Neural progenitor cell (in vitro differentiated cells): ENCODE results near the gene CRBN. TPM values are rescaled to one million over a fixed set of nuclear protein-coding genes. Genes with fewer than 3 reads are reported as not detected.

Source experiments
- DNase-seq: peaks from one replicate; pipeline ENCODE4 v3.0.0-alpha.2; 2016; ENCODE audit warnings: low spot score
- H2AFZ ChIP-seq: fragments of 200-600 bp; sonication (generic); replicated peaks from 2 replicates; pipeline ENCODE4 v1.6.1; 2016; ENCODE audit warnings: antibody characterized with exemption
- H3F3A ChIP-seq: fragments of 200-600 bp; sonication (generic); 2 replicates; pipeline ENCODE4 v1.6.1; 2016; ENCODE audit warnings: antibody characterized with exemption, low read depth
- H3K27ac ChIP-seq: fragments of 200-600 bp; sonication (generic); 2 replicates; pipeline ENCODE4 v1.5.1; 2016; ENCODE audit warnings: mild to moderate bottlenecking
- H3K27me3 ChIP-seq: fragments of 200-600 bp; sonication (generic); 2 replicates; pipeline ENCODE4 v1.6.1; 2016; ENCODE audit warnings: mild to moderate bottlenecking, moderate library complexity
- H3K36me3 ChIP-seq: fragments of 200-600 bp; sonication (generic); 2 replicates; pipeline ENCODE4 v1.5.1; 2016
- H3K4me1 ChIP-seq: fragments of 200-600 bp; sonication (generic); 2 replicates; pipeline ENCODE4 v1.6.1; 2016; ENCODE audit warnings: mixed run types
- H3K4me2 ChIP-seq: fragments of 200-600 bp; sonication (generic); 2 replicates; pipeline ENCODE4 v1.6.1; 2016
- H3K4me3 ChIP-seq: fragments of 200-600 bp; sonication (generic); 2 replicates; pipeline ENCODE4 v1.5.1; 2016
- H3K79me2 ChIP-seq: fragments of 200-600 bp; sonication (generic); 2 replicates; pipeline ENCODE4 v1.6.1; 2016; ENCODE audit warnings: low read depth
- H3K9ac ChIP-seq: fragments of 200-600 bp; sonication (generic); 2 replicates; pipeline ENCODE4 v1.6.1; 2016
- H3K9me3 ChIP-seq: fragments of 200-600 bp; sonication (generic); 2 replicates; pipeline ENCODE4 v1.5.1; 2016; ENCODE audit warnings: low read depth
- H4K20me1 ChIP-seq: fragments of 200-600 bp; sonication (generic); 2 replicates; pipeline ENCODE4 v1.6.1; 2016; ENCODE audit warnings: low read depth
- H3K27ac Mint-ChIP-seq: 3 replicates; pipeline ENCODE4 v1.8.0; 2021; ENCODE audit warnings: mixed read lengths
- H3K27me3 Mint-ChIP-seq: 2 replicates; pipeline ENCODE4 v1.8.0; 2022; ENCODE audit warnings: low read depth, mild to moderate bottlenecking, inconsistent platforms, moderate library complexity, mixed read lengths; ENCODE audit not compliant: insufficient read depth
- H3K36me3 Mint-ChIP-seq: 3 replicates; pipeline ENCODE4 v1.8.0; 2021; ENCODE audit warnings: mixed read lengths
- H3K4me1 Mint-ChIP-seq: 3 replicates; pipeline ENCODE4 v1.8.0; 2021; ENCODE audit warnings: mixed read lengths
- H3K4me3 Mint-ChIP-seq: 3 replicates; pipeline ENCODE4 v1.8.0; 2021; ENCODE audit warnings: mild to moderate bottlenecking, moderate library complexity, mixed read lengths
- H3K9me3 Mint-ChIP-seq: 3 replicates; pipeline ENCODE4 v1.8.0; 2020; ENCODE audit warnings: mixed read lengths
- EZH2 ChIP-seq: fragments of 200-600 bp; sonication (generic); IDR thresholded peaks from 2 replicates; pipeline ENCODE4 v1.6.1; 2017; ENCODE audit warnings: antibody characterized with exemption, mild to moderate bottlenecking, moderate library complexity
- EZH2phosphoT487 ChIP-seq: fragments of 200-600 bp; sonication (generic); IDR thresholded peaks from 2 replicates; pipeline ENCODE4 v1.6.1; 2017; ENCODE audit warnings: antibody characterized with exemption
- total RNA-seq: library from RNA; depleted of rRNA; stranded (reverse); fragments of >200 nt; gene quantifications from 2 replicates; pipeline ENCODE4 v1.2.3, GENCODE V29; 2015; ENCODE audit warnings: low replicate concordance
- TF ChIP-seq, protein P1 (sequence below): fragments of 200-600 bp; sonication (generic); IDR thresholded peaks from 2 replicates; pipeline ENCODE4 v1.5.1; 2017; ENCODE audit warnings: antibody characterized with exemption, mild to moderate bottlenecking

Gene CRBN
- total RNA-seq, 1 donor from 2014 or later = 78.0 TPM

DNA sequence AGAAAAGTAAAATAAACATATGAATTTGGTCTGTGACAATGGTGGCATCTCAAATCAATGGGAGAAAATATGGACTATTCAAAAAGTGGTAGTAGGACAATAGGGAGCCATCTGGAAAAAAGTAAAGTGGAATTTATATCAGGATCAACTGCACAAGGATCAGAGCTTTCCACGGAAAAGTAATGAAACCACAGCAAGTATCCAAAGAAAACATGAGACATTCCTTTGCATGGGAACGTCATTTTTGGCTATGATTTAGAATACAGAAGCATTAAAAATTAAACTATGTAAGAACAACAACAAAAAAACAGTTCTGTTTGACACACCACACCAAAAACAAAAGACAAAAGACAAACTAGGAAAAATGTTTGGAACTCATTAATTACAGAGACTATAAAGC, 18.7 kb downstream of the CRBN start:
- H3K27ac Mint-ChIP-seq = no peak overlapping the region
- Histone ChIP-seq H2AFZ (no peak overlapping the region), H3K27ac (no peak overlapping the region), H3K27me3 (no peaks in the 10 kb centered on the region), H3K4me1 (no peaks in the 10 kb centered on the region), H3K79me2 (no peaks in the 10 kb centered on the region), H3K4me3 (no peak overlapping the region), H3K9me3 (no peaks in the 10 kb centered on the region), H3K4me2 (no peak overlapping the region), H4K20me1 (no peaks in the 10 kb centered on the region), H3F3A (peaks cover 3% of the 10 kb centered on the region), H3K9ac (no peak overlapping the region), H3K36me3 (peaks cover 23% of the 10 kb centered on the region)
- DNase-seq = no peak
- H3K9me3 Mint-ChIP-seq = no peaks in the 10 kb centered on the region
- TF ChIP-seq, protein P1, sequence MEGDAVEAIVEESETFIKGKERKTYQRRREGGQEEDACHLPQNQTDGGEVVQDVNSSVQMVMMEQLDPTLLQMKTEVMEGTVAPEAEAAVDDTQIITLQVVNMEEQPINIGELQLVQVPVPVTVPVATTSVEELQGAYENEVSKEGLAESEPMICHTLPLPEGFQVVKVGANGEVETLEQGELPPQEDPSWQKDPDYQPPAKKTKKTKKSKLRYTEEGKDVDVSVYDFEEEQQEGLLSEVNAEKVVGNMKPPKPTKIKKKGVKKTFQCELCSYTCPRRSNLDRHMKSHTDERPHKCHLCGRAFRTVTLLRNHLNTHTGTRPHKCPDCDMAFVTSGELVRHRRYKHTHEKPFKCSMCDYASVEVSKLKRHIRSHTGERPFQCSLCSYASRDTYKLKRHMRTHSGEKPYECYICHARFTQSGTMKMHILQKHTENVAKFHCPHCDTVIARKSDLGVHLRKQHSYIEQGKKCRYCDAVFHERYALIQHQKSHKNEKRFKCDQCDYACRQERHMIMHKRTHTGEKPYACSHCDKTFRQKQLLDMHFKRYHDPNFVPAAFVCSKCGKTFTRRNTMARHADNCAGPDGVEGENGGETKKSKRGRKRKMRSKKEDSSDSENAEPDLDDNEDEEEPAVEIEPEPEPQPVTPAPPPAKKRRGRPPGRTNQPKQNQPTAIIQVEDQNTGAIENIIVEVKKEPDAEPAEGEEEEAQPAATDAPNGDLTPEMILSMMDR = no peak
- TF ChIP-seq EZH2 (no peak), EZH2phosphoT487 (no peak)
- H3K36me3 Mint-ChIP-seq = peaks cover 26% of the 10 kb centered on the region
- H3K4me1 Mint-ChIP-seq = no peaks in the 10 kb centered on the region
- H3K4me3 Mint-ChIP-seq = no peak overlapping the region
- H3K27me3 Mint-ChIP-seq = no peaks in the 10 kb centered on the region

DNA sequence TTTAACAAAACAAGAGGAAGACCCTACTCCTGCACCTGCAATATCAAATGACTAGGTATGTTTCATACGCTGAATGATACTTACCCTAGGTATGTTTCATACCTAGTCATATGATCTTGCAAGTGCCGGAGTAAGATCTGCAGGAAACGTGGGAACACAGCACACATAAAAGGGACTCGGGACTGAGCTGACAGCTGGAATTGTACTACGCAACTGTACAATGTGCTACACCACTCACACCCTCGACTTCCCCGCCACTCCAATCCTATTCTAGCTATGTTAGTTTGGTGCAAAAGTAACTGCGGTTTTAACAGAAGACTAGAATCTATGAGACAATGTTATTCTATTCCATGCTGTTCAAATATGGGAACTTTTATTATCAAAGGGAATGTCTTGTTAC, 22.0 kb downstream of the CRBN start:
- Histone ChIP-seq H3K9me3 (no peaks in the 10 kb centered on the region), H3K36me3 (peaks cover 25% of the 10 kb centered on the region), H3K4me3 (no peak overlapping the region), H3K4me1 (no peaks in the 10 kb centered on the region), H3K27ac (no peak overlapping the region), H3F3A (peaks cover 3% of the 10 kb centered on the region), H3K9ac (no peak overlapping the region), H3K79me2 (no peaks in the 10 kb centered on the region), H4K20me1 (no peaks in the 10 kb centered on the region), H3K27me3 (no peaks in the 10 kb centered on the region), H2AFZ (no peak overlapping the region), H3K4me2 (no peak overlapping the region)
- TF ChIP-seq EZH2phosphoT487 (no peak), EZH2 (no peak)
- TF ChIP-seq, protein P1 = no peak
- Mint-ChIP-seq H3K4me3 (no peak overlapping the region), H3K9me3 (no peaks in the 10 kb centered on the region), H3K36me3 (peaks cover 7% of the 10 kb centered on the region), H3K27ac (no peak overlapping the region), H3K4me1 (no peaks in the 10 kb centered on the region), H3K27me3 (no peaks in the 10 kb centered on the region)
- DNase-seq = no peak

DNA sequence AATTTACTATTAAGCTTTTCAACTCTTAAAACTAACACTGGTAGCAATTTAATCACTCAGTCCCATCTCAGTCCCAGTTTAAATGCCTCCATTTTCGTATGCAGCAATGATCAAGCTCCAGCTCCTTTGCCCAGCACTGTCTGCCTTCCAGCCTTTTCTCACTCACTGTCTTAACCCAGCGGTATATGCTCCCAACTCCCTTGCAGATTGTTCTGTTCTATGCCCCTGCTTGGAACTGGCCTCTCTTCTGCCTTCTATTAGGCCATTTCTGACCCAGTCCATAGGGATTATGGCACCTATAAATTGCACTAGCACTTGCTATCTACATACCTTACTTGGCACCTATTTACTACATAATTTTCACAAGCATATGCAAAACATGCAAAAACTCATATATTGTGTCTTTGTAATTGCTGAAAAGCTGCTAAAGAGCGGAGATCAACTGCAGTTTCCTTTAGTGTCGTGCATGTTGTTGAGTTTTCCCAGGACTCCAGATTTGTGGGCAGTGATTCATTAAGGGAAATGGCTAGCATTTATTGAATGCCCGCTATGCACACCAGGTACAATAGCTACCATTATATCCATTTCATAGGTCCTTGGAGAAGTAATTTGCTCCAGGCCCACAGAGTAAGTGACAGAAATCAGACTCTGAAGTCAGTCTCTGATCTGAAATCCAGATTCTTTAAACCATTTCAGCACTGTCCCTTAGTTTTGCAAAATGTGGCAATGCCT, 24.4 kb downstream of the CRBN start:
- H3K9ac ChIP-seq = no peak overlapping the region
- Mint-ChIP-seq H3K36me3 (peaks cover 12% of the 10 kb centered on the region), H3K4me3 (no peak overlapping the region), H3K27me3 (no peaks in the 10 kb centered on the region), H3K27ac (no peak overlapping the region), H3K9me3 (no peaks in the 10 kb centered on the region), H3K4me1 (no peaks in the 10 kb centered on the region)
- TF ChIP-seq, protein P1 = no peak
- TF ChIP-seq EZH2 (no peak), EZH2phosphoT487 (no peak)
- no peaks in the 10 kb centered on the region for H3K27me3 ChIP-seq
- no peaks in the 10 kb centered on the region for H3K79me2 ChIP-seq
- H3K36me3 ChIP-seq = peaks cover 32% of the 10 kb centered on the region
- no peaks in the 10 kb centered on the region for H3K4me1 ChIP-seq
- H2AFZ ChIP-seq = no peak overlapping the region
- H4K20me1 ChIP-seq = no peaks in the 10 kb centered on the region
- H3K27ac ChIP-seq = no peak overlapping the region
- no peak overlapping the region for H3K4me2 ChIP-seq
- no peak overlapping the region for H3K4me3 ChIP-seq
- no peak for DNase-seq
- H3F3A ChIP-seq = peaks cover 3% of the 10 kb centered on the region
- no peaks in the 10 kb centered on the region for H3K9me3 ChIP-seq
